ENCODE data around the gene HTRA3. TPM values are rescaled to one million over a fixed set of nuclear protein-coding genes. Genes with fewer than 3 reads are reported as not detected.

Gene HTRA3
- total RNA-seq, 5 donors from 2014 or later (not counting 1 experiment from before 2014, with no cell fraction given) = 0.13 to 0.26 TPM; not detected in 3

DNA sequence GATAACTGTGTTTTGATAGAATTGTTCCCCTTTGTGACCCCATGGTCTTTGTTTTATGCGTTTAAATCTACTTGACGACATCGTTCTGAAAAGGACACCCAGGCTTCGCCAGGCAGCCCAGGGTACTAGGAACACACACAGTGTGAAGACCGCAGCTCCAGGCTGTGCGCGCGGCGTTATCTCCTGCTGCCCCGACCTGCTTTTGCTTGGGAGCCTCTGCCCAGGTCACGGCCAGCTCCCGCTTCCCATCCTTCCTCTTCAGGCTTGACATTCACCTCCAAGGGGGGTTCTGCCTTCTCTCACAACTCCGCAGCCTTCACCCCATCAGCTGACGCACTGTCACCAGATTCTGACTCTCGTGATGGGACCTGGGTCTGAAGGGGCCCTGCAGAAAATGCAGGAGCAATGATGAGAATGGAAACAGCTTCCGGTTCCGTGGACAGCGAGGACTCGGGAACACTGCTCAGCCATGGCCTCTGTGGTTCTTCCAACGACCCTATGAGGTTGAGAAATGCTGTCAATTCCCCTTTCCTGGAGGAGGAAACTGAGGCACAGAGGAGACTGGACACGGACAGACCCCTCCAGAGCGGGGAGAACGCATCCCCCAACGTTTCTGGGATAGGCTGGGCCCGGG lies 536 bp upstream of the HTRA3 start:
- H3K27ac Mint-ChIP-seq = no peak overlapping the region
- H3K36me3 Mint-ChIP-seq = no peaks in the 10 kb centered on the region
- H3K27me3 Mint-ChIP-seq = peaks cover 35 to 39% of the 10 kb centered on the region in 2 donors
- ChIA-PET POLR2A (no interaction called here), CTCF (no interaction called here)
- DNase-seq = no peak
- Histone ChIP-seq H3K9me3 (no peaks in the 10 kb centered on the region), H3K27ac (ENCODE audit: low read length) (no peak overlapping the region), H3K4me1 (ENCODE audit: control insufficient read depth in 1 of 2, extremely low read depth in 1 of 2, insufficient read depth in 2 of 2, low read length in 2 of 2) (no peaks in the 10 kb centered on the region), H3K4me3 (ENCODE audit: control insufficient read depth in 1 of 2, extremely low read depth in 1 of 2, low read length in 1 of 2) (no peak overlapping the region), H3K36me3 (ENCODE audit: control insufficient read depth in 2 of 2, extremely low read depth in 1 of 2, insufficient read depth in 1 of 2, low read length in 1 of 2) (no peaks in the 10 kb centered on the region), H3K27me3 (replicated peaks in 1 of 2; ENCODE audit: control insufficient read depth in 2 of 2, extremely low read depth in 1 of 2, insufficient read depth in 2 of 2, low read length in 1 of 2) (peaks cover 0 to 56% of the 10 kb centered on the region in 2 experiments)
- 83% methylated on average over 25 of the region's 25 CpGs for WGBS (ENCODE audit: insufficient coverage)
- H3K9me3 Mint-ChIP-seq = no peaks in the 10 kb centered on the region
- peaks cover 0 to 2% (median 2%) of the 10 kb centered on the region in 3 donors for H3K4me1 Mint-ChIP-seq
- no peak overlapping the region for H3K4me3 Mint-ChIP-seq
- ATAC-seq (replicated peaks in 1 of 4) = no peak

DNA sequence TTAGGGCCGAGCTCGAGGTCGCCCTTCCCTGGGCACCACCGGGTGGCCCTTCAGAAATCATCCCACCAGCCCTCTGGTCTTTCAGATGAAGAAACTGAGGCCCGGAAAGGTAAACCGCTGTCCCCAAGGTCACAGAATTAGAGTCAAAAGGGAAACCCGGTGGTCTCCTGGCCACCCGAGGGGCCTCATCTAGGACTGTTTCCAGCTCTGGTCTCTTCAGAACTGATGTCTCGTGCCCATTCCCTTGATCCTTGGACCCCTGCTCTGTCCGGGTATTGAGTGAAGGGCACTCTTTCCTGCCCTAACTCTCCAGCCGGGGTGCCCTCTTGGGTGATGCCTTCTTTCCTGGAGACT lies 841 bp downstream of the HTRA3 start:
- H3K27ac Mint-ChIP-seq = no peak overlapping the region
- Histone ChIP-seq H3K36me3 (ENCODE audit: control insufficient read depth in 2 of 2, extremely low read depth in 1 of 2, insufficient read depth in 1 of 2, low read length in 1 of 2) (no peaks in the 10 kb centered on the region), H3K27ac (ENCODE audit: low read length) (no peak overlapping the region), H3K4me3 (ENCODE audit: control insufficient read depth in 1 of 2, extremely low read depth in 1 of 2, low read length in 1 of 2) (no peak overlapping the region), H3K9me3 (no peaks in the 10 kb centered on the region), H3K4me1 (ENCODE audit: control insufficient read depth in 1 of 2, extremely low read depth in 1 of 2, insufficient read depth in 2 of 2, low read length in 2 of 2) (no peaks in the 10 kb centered on the region), H3K27me3 (replicated peaks in 1 of 2; ENCODE audit: control insufficient read depth in 2 of 2, extremely low read depth in 1 of 2, insufficient read depth in 2 of 2, low read length in 1 of 2) (peaks cover 0 to 61% of the 10 kb centered on the region in 2 experiments)
- 53% methylated on average over 11 of the region's 11 CpGs for WGBS (ENCODE audit: insufficient coverage)
- ChIA-PET CTCF (no interaction called here), POLR2A (no interaction called here)
- no peak overlapping the region for H3K4me3 Mint-ChIP-seq
- peaks cover 37 to 39% of the 10 kb centered on the region in 2 donors for H3K27me3 Mint-ChIP-seq
- peaks cover 0 to 2% (median 2%) of the 10 kb centered on the region in 3 donors for H3K4me1 Mint-ChIP-seq
- no peaks in the 10 kb centered on the region for H3K36me3 Mint-ChIP-seq
- no peak for ATAC-seq (replicated peaks in 1 of 4)
- no peak for DNase-seq
- H3K9me3 Mint-ChIP-seq = no peaks in the 10 kb centered on the region

DNA sequence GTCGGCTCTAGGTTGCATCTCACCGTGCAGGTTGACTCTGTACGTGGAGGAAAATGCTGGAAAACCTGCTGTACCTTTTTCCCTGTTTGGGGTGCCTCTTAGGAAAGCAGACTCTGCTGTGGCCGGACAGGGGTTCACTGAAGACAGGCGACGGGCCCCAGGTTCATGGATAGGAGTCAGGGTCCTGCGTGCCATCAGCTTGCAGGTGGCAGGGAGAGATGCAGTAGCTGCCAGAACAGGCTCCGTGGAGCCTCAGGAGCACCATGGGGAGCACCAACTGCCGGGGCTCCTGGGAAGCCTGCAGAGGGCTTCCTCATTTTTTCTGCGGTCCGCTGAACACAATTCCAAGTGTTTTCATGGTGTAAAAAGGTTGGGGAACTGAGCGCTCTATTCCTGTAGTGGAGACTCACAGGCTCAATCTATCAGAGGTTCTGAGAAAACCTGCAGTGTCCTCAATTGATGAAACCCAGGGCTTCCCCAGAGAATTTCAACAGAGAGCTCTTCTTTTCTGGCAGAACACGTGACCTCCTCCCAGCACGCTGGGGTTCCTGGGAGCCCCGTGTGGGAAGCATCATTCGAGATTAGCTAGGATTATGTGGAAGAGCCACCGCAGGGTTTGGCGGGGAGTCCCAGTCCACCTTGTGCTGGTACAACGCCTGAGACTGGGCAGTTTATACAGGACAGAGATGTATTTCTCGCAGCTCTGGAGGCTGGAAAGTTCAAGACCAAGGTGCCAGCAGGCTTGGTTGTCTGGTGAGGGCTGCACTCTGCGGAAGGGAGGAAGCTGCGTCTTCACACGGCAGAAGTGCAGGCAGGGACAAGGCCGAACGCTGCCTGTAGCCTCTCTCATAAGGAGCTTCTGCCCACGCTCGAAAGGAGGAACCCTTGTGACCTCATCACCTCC lies 1.6 kb downstream of the HTRA3 start:
- ATAC-seq (replicated peaks in 1 of 4) (no peak), DNase-seq (no peak)
- no peaks in the 10 kb centered on the region for H3K9me3 ChIP-seq
- H3K27ac ChIP-seq (ENCODE audit: low read length) = no peak overlapping the region
- CTCF ChIA-PET = no interaction called here
- H3K27me3 ChIP-seq (replicated peaks in 1 of 2; ENCODE audit: control insufficient read depth in 2 of 2, extremely low read depth in 1 of 2, insufficient read depth in 2 of 2, low read length in 1 of 2) = peaks cover 0 to 62% of the 10 kb centered on the region in 2 experiments
- no peaks in the 10 kb centered on the region for H3K4me1 ChIP-seq (ENCODE audit: control insufficient read depth in 1 of 2, extremely low read depth in 1 of 2, insufficient read depth in 2 of 2, low read length in 2 of 2)
- Mint-ChIP-seq H3K4me3 (no peak overlapping the region), H3K4me1 (peaks cover 0 to 2% (median 2%) of the 10 kb centered on the region in 3 donors), H3K9me3 (no peaks in the 10 kb centered on the region), H3K27ac (no peak overlapping the region), H3K36me3 (no peaks in the 10 kb centered on the region), H3K27me3 (peaks cover 38 to 39% of the 10 kb centered on the region in 2 donors)
- POLR2A ChIA-PET = no interaction called here
- H3K4me3 ChIP-seq (ENCODE audit: control insufficient read depth in 1 of 2, extremely low read depth in 1 of 2, low read length in 1 of 2) = no peak overlapping the region
- WGBS (ENCODE audit: insufficient coverage) = 88% methylated on average over 22 of the region's 27 CpGs
- no peaks in the 10 kb centered on the region for H3K36me3 ChIP-seq (ENCODE audit: control insufficient read depth in 2 of 2, extremely low read depth in 1 of 2, insufficient read depth in 1 of 2, low read length in 1 of 2)

DNA sequence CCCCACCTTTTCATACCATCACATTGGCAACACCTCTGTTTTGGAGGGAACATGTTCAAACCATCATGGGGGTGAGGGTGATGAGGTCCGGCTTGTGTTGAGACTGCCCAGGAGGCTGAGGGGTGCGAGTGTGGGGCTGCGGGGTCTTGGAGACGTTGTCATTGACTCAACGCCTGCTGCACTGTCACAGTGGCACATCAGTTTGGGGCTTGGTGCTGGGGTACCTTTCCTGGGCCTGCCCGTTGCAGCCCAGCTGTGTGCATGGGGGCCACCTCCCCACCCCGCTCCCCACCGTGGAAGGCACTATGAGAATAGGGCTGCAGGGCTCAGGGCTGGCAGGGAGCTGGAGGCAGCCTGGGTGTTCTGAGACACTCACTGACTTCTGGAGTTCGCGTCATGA lies 2.3 kb downstream of the HTRA3 start:
- POLR2A ChIA-PET = no interaction called here
- no peak overlapping the region for H3K4me3 Mint-ChIP-seq
- DNase-seq = no peak
- Histone ChIP-seq H3K27me3 (replicated peaks in 1 of 2; ENCODE audit: control insufficient read depth in 2 of 2, extremely low read depth in 1 of 2, insufficient read depth in 2 of 2, low read length in 1 of 2) (peaks cover 0 to 62% of the 10 kb centered on the region in 2 experiments), H3K9me3 (no peaks in the 10 kb centered on the region), H3K4me1 (ENCODE audit: control insufficient read depth in 1 of 2, extremely low read depth in 1 of 2, insufficient read depth in 2 of 2, low read length in 2 of 2) (no peaks in the 10 kb centered on the region), H3K36me3 (ENCODE audit: control insufficient read depth in 2 of 2, extremely low read depth in 1 of 2, insufficient read depth in 1 of 2, low read length in 1 of 2) (no peaks in the 10 kb centered on the region), H3K27ac (ENCODE audit: low read length) (no peak overlapping the region), H3K4me3 (ENCODE audit: control insufficient read depth in 1 of 2, extremely low read depth in 1 of 2, low read length in 1 of 2) (no peak overlapping the region)
- 85% methylated on average over 10 of the region's 10 CpGs for WGBS (ENCODE audit: insufficient coverage)
- ATAC-seq (replicated peaks in 1 of 4) = no peak
- CTCF ChIA-PET = no interaction called here
- no peaks in the 10 kb centered on the region for H3K36me3 Mint-ChIP-seq
- peaks cover 36 to 39% of the 10 kb centered on the region in 2 donors for H3K27me3 Mint-ChIP-seq
- H3K9me3 Mint-ChIP-seq = no peaks in the 10 kb centered on the region
- no peak overlapping the region for H3K27ac Mint-ChIP-seq
- H3K4me1 Mint-ChIP-seq = peaks cover 0 to 2% (median 2%) of the 10 kb centered on the region in 3 donors

DNA sequence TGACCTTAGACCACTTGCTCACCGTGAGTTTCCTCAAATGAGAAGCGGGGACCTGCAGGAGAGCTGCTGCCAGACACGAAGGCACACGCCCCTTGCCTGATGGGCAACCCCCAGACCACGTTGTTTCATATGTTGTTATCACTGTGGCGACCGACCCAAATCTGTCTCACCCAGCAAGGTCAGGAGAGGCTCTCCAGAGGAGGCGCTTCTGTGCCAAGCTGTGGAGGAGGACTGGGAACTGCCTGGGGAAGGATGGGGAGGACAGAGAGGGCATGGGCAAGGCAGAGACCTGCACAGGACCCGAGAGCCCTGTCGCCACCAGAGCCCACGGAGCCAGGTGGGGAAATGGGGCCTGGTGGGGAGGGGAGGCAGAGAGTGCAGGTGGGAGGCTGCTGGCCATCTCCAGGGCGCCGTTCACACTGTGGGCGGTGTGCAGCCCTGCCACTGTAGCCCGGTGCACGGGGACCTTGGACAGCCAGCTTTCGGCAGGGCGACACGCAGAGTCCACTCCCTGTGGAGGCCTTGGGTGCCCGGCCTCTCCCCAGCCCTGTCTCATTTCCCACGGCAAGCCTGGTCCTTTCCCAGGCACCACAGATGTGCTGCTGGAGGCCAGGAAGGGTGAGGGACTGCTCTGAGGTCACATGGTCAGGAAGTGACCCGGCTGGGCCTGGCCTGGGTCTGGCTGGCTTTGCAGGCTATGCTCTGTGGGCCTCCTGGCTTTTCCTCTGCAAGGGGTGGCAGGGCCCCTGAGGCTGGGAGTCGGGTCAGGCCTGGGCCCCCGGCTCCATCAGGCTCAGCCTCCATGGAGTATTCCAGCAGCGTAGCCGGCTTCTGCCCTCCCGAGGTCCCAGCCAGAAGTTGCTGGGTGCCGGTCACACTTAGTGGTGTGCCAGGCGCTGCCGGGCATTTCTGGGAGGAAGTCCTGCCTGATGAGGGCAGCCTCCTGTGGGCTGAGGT lies 3.2 kb downstream of the HTRA3 start:
- Mint-ChIP-seq H3K27ac (no peak overlapping the region), H3K36me3 (no peaks in the 10 kb centered on the region), H3K4me3 (no peak overlapping the region), H3K27me3 (peaks cover 35 to 40% of the 10 kb centered on the region in 2 donors), H3K4me1 (peaks cover 0 to 2% (median 2%) of the 10 kb centered on the region in 3 donors), H3K9me3 (no peaks in the 10 kb centered on the region)
- WGBS (ENCODE audit: insufficient coverage) = 74% methylated on average over 30 of the region's 30 CpGs
- no peak for ATAC-seq (replicated peaks in 1 of 4)
- H3K4me3 ChIP-seq (ENCODE audit: control insufficient read depth in 1 of 2, extremely low read depth in 1 of 2, low read length in 1 of 2) = no peak overlapping the region
- ChIA-PET CTCF (no interaction called here), POLR2A (no interaction called here)
- no peak for DNase-seq
- no peaks in the 10 kb centered on the region for H3K36me3 ChIP-seq (ENCODE audit: control insufficient read depth in 2 of 2, extremely low read depth in 1 of 2, insufficient read depth in 1 of 2, low read length in 1 of 2)
- peaks cover 0 to 61% of the 10 kb centered on the region in 2 experiments for H3K27me3 ChIP-seq (replicated peaks in 1 of 2; ENCODE audit: control insufficient read depth in 2 of 2, extremely low read depth in 1 of 2, insufficient read depth in 2 of 2, low read length in 1 of 2)
- no peak overlapping the region for H3K27ac ChIP-seq (ENCODE audit: low read length)
- H3K4me1 ChIP-seq (ENCODE audit: control insufficient read depth in 1 of 2, extremely low read depth in 1 of 2, insufficient read depth in 2 of 2, low read length in 2 of 2) = no peaks in the 10 kb centered on the region
- H3K9me3 ChIP-seq = no peaks in the 10 kb centered on the region

DNA sequence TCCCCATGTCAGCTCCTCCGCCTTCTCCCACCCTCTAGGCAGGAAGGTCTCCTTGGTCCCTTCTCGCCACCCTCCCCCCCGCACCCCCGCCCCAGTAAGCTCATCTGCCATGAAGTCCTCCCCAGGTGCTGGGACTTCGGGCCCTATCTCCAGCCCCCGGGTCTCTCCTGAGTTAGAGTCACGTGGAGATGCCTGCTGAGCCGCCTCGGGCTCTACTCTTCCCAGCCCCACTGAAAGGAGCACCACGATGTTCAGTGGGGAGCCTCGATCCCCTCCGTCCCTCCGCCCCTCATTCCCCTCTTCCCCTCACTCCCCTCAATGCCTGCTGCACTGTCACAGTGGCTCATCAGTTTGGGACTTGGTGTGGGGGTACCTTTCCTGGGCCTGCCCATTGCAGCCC lies 3.9 kb downstream of the HTRA3 start:
- Histone ChIP-seq H3K27ac (ENCODE audit: low read length) (no peak overlapping the region), H3K36me3 (ENCODE audit: control insufficient read depth in 2 of 2, extremely low read depth in 1 of 2, insufficient read depth in 1 of 2, low read length in 1 of 2) (no peaks in the 10 kb centered on the region), H3K4me3 (ENCODE audit: control insufficient read depth in 1 of 2, extremely low read depth in 1 of 2, low read length in 1 of 2) (no peak overlapping the region), H3K4me1 (ENCODE audit: control insufficient read depth in 1 of 2, extremely low read depth in 1 of 2, insufficient read depth in 2 of 2, low read length in 2 of 2) (no peaks in the 10 kb centered on the region), H3K27me3 (replicated peaks in 1 of 2; ENCODE audit: control insufficient read depth in 2 of 2, extremely low read depth in 1 of 2, insufficient read depth in 2 of 2, low read length in 1 of 2) (peaks cover 0 to 55% of the 10 kb centered on the region in 2 experiments), H3K9me3 (no peaks in the 10 kb centered on the region)
- H3K27ac Mint-ChIP-seq = no peak overlapping the region
- H3K4me3 Mint-ChIP-seq = no peak overlapping the region
- ATAC-seq (replicated peaks in 1 of 4) (no peak), DNase-seq (no peak)
- H3K9me3 Mint-ChIP-seq = no peaks in the 10 kb centered on the region
- no peaks in the 10 kb centered on the region for H3K36me3 Mint-ChIP-seq
- ChIA-PET POLR2A (no interaction called here), CTCF (interaction anchor here in 1 of 2 donors (0.6 kb wide), 1 partner anchor 9 kb away, joined by 4 read pairs; no protein-coding TSS in a partner anchor)
- peaks cover 33 to 38% of the 10 kb centered on the region in 2 donors for H3K27me3 Mint-ChIP-seq
- WGBS (ENCODE audit: insufficient coverage) = 81% methylated on average over 9 of the region's 13 CpGs
- H3K4me1 Mint-ChIP-seq = peaks cover 0 to 2% (median 2%) of the 10 kb centered on the region in 3 donors

Measured in T-cell (primary cell).